Fibroblast of skin of left quadriceps (primary cell): ENCODE measurements around the gene PTPRK.

Experiments
- DNase-seq, 2 experiments: peaks; one replicate each; pipeline ENCODE4 v3.0.0-alpha.2; 2013; ENCODE audit warnings: low read depth in 2 of 2

PTPRK gene

DNA sequence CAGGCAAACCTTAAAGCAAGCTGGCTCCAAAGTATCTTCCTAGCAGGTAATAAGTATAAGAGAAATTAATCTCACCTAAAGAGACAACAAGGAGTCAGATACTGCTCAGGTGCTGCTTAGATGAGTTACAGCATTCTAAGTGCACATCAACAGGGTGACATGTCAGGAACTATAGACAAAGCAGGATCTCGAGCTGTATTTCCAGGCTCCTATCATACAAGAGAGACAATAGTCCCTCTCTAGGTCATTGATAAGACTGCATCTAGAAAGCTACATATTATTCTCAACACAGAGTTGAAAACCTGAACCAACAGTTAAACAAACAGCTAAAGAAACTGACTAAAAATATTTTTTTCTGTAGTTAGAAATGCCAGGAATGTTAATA lies 3.9 kb downstream of the PTPRK start:
- DNase-seq = no peak

DNA sequence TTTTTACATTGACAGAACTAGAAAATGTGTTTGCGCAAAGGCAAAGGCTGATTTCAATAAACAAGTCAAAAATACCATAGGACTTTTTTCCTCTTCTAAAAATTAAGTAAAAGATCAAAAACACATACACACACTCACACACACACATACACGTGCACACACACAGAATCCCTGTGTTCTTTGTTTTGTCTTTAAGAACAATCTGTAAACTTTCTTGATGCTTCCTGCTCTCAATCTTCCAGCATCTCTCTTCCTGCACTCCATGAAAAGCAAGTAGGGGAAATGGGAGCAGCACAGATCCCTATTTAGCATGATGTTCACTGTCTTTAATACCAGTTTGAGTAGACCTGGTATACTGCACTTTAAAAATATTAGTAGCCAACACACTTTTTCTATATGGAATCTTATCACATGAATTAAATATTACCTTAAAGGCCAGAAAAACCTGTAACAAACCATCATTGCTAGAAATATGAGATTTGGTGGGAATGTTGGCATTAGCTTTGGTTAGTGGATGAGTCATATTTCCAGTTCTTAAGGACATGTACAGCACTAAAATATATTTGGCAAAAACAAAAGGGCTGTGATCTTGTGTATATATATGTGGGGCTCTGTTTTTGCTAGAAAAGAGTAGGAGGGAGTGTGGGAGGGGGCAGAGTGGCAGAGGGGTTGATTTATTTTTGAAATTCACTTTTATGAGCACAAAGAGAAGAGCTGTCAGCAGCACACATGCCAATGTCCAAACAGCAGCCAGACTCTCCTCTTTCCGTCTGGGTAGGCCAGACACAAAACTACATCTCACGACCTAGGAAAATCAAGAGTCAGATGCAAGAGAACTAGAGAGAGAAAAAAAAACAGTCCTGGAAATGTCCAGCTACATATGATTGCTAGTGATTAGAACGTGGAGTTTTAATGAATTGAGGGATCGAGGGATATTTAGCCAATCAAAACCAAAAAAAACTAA lies 4.6 kb downstream of the PTPRK start:
- no peak for DNase-seq

DNA sequence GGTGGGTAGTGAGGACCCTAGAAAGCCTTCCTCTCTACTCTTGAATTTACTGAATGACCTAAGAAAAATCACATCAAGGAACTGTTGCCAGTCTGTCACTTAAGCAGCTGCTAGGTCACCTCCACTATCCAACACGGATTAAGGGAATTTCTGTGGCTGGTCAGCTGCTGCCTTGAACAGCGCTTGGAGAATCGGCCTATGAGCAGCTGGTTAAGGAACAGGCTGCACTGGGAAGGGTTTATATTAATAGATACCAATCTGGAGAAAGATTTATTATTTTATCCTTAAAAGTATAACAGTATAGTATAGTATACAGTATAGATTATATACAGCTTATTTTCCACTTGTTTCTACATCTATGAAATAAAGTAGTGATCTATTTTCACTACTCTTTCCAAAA lies 6.5 kb downstream of the PTPRK start:
- DNase-seq = no peak

DNA sequence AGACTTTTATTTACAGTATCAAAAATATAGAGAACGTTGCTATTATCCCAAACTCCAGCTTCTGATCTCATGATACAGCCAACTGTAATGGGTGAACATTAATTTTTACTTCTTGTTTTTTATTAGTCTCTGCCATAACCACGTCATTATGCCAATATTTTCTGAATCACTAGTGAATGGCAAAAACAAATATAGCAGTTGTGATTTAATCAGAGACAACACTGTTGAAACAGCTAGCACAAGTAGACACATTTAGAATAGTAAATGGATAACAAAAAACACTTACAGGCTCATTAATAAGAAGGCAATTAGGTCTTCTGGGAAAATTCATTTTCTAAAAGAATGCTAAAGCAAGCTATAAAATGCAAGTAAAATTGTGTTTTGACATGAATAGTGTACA lies 8.1 kb downstream of the PTPRK start:
- DNase-seq = no peak

DNA sequence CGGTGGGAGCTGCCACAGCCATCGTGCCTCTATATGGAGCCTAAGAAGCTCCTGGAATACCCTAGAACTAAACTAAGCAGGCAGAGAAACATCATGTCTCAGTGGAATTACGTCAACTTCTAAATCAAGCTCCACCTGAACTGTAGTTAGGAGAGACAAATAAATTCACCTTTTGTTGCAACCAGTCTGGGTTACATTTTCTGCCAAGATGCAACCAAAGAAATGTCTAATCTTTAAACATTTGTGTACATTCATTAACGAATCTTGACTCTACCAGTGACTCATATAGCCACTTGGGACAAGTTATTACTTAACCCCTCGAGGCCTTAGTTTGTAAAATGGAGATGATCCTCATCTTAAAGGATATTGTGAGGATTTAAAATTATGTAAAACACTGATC lies 8.9 kb downstream of the PTPRK start:
- no peak for DNase-seq

DNA sequence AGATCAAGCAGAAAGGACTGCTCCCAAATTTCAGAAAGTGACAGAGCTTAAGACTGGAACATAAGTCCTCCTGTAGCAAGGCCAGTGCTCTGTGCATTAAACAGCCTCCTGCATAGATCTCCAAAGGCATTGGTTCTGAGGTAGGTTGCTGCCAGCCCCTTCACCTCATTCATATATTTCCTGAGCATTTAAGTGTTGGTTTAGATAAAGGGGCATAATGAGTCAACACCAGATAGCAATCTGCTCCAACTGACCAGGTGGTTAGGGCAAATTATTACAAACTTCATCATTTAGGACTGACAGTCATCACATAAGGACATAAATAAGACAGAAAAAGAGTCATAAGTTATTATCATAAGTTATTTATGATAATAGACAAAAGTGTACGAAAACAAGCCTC lies 10.7 kb downstream of the PTPRK start:
- DNase-seq = no peak

DNA sequence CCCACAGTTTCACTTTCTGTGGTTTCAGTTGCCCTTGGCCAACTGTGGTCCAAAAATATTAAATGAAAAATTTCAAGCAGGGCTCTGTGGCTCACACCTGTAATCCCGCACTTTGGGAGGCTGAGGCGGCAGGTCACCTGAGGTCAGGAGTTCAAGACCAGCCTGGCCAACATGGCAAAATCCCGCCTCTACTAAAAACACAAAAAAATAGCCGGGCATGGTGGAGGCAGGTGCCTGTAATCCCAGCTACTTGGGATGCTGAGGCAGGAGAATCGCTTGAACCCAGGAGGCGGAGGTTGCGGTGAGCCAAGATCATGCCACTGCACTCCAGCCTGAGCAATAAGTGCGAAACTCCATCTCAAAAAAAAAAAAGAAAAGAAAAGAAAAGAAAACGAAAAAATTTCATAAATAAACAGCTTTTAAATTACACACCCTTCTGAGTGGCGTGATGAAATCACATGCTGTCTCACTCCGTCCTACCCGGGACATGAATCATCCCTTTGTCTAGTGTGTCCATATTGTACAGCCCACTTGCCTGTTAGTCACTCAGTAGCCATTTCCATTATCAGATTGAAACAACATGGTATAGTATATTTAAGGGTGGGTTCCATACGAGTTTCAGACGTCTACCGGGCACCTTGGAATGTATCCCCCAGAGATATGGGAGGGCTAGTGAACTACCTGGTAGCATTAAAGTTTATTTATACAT lies 11.7 kb downstream of the PTPRK start:
- peak in 1 of 2 experiments; percentile 66 for DNase-seq

DNA sequence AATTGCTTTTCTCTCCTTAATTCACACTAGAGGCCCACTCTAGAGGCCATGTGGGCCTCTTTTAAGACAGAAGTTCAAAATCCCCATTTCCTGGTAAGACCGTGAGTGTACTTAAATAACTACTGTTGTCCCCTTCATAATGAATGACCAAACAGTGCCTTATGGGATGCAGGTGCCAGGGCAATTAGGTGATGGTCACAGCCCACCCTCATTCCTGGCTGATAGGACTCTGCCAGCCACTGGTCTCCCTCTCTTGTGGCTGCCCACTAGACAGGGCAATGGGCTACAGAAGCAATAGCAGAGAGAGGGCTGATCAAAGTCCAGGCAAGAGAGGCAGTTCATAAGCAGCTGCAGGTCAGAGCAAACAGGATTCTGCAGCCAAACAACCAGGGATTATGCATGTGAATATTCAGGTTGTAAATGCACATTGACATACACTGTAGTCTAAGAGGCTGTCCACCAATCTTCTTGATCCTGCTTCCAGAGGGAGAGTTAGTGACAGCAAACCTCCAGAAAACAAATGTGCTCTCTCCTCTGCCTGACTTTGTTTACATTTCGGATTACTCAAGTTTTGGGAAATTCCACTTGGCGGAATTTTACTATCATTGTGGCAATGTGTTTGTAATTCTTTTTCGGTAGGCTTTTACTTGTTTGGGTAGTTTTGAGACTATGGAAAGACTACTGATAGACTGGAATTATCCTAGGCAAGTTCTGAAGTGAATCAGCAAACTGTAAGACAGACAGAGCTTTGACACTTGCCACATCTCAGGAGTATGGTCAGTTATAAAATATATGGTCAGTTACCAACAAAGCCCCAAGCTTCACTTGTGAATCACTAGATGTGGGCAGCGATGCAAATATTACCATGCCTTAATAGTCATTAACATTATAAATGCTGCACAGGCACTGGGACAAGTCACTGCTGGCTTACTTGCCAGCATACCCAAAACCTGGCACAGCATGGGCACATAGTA lies 12.8 kb downstream of the PTPRK start:
- no peak for DNase-seq

DNA sequence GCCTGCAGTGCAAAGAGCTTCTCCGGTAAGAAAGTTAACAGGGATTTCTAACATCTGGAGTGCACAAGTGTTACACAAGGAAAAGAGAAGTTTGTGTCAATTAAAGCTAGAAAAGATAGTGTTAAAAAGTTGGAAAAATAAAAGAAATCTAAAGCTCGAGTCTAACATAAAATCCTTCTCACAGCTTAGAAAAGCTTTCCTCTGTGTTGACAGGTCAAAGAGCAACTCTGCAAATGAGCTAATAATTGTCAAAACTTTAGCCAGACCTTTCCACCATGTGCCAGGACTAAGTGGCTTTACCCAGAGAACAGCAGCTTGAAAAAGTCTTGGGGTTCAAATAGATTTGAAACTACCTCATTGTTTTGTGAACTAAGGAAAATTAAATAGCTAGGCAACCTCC lies 14.8 kb downstream of the PTPRK start:
- no peak for DNase-seq

DNA sequence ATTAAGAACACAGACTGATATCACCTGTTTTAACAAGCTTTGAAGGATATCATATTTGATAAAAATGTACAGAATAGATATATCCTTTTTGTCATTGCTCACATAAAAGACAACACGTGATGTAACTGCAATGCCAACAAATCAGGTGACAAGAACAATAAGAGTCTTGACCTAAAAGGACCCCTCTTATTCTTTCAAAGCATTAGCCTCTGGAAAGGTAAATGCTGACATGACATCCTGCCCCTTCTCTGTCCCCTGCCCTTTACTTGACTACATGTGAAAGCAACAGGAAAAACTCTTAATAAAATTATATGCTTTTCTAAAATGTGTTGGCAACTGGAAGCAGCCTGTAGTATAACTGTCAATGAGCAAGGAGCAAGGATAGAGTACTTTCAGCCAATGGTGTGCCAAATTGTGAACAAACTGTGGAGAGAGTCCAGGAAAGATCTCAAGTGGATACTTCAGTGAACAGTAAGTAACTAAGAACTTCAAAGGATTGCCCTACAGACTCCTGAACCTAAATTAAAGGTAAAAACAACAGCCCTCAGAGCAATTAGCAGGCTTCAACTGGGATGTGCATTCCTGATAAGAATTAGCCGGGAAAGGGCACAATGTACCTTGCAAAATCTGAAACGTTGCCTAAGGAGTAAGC lies 16.3 kb downstream of the PTPRK start:
- DNase-seq = no peak

DNA sequence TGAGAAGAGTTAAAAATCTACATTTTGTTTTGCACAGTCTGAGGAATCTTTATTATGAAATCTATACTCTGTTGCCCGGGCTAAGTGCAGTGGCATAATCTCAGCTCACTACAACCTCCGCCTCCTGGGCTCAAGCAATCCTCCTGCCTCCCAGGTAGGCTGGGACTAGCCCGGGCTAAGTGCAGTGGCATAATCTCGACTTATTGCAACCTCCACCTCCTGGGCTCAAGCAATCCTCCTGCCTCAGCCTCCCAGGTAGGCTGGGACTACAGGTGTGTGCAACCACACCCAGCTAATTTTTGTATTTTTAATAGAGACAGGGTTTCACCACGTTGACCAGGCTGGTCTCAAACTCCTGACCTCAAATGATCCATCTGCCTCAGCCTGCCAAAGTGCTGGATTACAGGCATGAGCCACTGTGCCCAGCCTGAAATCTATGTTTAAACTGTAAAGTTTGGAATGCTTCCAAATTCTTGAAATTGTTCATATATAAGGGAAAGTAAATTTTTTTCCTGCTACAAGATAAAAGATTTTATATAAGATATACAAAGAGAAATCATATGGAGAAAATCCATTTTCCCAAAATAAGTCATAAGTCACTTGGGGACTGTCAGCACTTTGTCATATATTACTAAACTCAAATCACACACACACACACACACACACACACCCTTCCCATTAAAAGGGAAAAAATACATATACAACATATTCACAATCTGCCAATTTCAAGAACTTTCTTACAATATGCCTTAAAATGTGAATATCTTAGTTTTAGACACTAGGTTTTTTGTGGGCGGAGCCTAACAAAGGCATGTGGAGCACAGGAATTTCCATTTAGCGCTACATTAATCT lies 19.4 kb downstream of the PTPRK start:
- DNase-seq = no peak

DNA sequence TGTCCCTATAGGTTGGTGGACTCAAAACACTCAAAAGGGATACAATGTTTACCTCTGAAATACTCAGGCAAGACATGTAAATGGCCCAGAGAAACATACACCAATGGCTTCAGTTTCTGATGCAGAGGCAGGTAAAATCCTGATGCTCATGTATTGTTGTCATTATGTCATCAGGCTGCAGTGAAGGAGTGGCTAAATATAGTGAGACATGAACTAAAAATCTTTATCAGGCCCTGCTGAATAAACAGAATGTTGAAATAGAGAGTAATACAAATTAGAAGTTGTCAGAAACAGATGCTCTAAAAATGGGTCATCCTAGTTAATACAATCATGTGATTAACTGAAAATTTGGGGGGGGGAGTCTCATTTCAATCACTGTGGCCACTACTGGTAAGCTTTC lies 20.4 kb downstream of the PTPRK start:
- DNase-seq = no peak

DNA sequence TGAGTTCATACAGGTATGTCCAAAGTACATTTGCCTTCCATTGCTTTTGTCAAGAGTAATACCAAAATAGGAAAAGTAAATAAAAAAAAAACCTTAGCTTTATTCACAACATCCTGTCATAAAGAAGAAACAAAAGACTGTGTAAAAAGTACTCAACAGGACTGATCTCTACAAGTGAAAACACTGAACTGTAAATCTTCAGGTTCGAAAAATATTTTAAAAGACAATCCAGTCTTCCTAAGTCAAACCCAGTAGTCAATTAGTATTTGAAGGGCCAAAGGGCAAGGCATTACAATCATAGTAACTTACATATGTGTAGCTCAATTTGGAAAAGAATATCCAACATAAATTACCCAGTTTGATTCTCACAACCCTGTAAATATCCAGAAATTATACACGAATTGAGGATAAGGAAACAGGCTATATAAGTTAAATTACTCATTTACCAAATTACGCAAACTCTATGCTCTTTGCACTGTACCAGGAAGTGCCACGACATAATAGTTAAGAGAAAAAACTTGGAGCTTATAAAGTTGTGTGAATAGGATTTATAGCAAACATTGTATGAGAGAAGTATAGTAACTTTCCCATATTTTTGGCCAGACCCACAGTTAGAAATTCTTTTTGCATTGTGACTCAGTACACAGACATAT lies 21.2 kb downstream of the PTPRK start:
- peak in 1 of 2 experiments; percentile 65 for DNase-seq

DNA sequence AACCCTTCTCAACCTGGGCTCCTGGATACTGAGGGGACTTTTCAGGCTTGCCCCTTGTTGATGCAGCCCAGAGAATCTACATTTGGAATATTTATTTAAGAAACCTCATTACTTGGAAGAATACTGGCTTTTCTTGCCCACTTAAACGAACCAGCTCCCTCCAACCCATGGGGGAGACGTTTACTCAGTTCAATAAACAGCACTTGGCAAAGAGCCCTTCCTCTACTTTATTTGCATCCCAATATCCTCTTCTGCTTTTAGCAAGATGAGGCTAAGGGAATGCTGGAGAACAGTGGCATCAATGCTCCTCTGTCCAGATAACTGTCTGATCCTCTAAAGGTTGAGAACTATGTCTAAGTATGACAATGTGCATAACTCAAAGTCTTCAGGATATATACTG lies 22.2 kb downstream of the PTPRK start:
- DNase-seq = no peak

DNA sequence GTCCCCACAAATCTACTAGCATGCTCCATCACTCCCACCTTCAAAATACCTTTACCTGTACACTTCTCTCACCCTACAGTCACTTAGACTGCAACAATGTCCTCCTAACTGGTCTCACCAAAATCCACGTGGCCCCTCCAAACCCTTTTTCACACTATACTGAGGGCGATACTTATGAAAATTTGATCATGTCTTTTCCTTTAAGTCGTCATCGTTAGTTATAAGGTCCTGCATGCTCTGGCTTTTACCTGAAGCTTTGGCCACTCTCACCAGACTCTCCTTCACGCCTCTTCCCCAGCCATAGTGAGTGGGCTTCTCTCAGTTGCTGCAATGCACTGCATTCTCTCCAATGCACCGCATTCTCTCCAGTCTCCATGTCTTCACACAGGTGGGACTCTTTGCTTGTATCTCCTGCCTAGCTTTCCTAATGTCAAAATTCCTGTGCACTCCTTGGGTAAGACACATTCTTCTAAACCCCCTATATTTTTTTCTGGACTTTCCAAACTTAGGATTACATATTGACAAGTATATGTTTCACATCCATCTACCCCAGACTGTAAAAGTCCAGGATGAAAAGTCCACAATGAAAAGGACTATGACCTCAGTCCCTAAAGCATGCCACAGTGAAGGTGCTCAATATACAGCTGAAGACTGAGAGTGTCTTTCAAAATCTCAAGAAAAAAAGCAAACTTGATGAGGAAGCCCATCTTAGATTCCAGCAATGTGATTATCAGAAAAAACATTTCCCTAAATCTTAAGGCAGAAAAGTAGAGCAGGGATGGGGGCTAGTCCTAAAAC lies 24.7 kb downstream of the PTPRK start:
- no peak for DNase-seq

DNA sequence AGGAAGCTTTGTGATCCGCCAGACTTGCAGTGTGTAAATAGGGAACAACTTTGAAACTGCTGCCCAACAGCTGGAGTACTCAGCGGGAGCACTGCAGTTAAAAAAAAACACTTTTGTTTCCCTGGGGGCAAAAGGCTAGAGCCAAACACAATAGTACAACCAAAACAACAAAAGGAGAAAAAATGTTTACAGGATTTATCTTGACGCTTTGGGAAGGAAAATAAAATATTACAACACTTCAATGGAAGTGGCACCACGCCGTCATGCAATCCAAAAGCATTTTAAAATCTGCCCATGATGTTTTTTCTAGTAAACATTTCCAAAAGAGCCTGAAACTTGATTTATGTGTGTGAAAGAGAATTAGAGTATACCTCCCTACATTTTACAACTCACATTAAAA lies 26.0 kb downstream of the PTPRK start:
- no peak for DNase-seq

DNA sequence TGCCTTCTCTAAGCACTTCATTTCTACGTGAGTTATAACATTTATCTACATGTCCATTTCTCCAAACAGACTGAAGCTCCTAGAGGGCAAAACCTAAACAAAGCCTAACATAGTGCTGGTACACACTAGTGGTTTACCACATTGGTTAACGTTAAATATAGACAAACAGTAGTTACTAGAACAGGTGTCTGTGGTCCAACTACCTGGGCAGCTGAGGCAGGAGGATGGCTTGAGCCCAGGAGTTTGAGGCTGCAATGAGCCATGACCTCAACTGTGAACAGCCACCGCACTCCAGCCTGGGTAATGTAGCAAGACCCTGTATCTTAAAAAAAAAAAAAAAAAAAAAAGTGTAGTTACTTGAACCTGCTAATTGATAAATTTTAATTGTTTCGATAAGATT lies 26.5 kb downstream of the PTPRK start:
- no peak for DNase-seq

DNA sequence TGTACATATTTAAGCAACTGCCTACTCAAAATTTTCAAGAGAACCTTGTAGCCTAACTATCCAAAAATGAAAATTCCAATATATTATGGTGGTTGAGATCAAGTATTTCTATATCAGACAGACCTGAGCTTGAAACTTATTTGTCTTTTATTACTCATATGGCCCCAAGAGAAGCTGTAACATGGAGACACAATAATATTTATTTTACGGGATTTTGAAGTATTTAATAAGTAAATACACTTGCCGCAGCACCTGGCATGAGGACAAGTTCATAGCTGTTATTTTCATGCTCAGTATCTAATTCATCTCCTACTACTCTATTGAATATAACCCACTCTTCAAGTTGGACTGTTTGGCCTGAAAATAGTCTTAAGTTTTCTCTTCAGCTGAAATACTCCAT lies 28.0 kb downstream of the PTPRK start:
- no peak for DNase-seq

DNA sequence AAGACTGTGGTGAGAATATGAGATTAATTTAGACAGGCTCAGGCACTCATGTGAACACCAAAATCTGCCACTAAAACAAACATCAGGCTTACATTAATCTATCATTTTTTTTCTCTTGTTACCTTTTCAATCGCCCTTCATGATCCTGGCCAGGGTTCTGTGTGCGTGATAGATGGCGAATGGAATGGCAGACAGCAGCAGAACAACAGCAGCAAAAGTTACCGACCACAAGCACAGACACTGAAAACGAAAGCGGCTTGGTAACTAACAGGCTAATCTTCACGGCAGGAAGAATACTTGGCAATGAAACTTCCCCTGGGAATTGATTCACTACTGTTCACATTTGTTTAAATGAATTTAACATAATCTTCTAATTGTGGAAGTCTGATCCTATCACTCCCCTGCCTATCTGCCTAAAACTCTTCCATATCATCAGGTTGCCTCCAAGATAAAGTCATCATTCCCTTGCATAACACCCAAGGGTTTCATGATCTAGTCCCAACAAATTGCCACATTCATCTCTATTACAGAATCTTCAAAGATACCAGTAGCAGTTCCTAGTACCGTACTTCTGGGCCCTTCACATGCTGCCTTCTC lies 28.7 kb downstream of the PTPRK start:
- DNase-seq = peak; percentile 46 to 51
